ENCODE results near the gene NSMCE1. TPM values are rescaled to one million over a fixed set of nuclear protein-coding genes. Genes with fewer than 3 reads are reported as not detected.
A peak's percentile ranks its signal among the peaks of the same experiment; 100 is the strongest.

Gene NSMCE1
- total and polyA plus RNA-seq, 2 of the 8 experiments (the other 6 are each of a cell fraction or from before 2014, with no cell fraction given), result 8.1 to 16.6 TPM

DNA sequence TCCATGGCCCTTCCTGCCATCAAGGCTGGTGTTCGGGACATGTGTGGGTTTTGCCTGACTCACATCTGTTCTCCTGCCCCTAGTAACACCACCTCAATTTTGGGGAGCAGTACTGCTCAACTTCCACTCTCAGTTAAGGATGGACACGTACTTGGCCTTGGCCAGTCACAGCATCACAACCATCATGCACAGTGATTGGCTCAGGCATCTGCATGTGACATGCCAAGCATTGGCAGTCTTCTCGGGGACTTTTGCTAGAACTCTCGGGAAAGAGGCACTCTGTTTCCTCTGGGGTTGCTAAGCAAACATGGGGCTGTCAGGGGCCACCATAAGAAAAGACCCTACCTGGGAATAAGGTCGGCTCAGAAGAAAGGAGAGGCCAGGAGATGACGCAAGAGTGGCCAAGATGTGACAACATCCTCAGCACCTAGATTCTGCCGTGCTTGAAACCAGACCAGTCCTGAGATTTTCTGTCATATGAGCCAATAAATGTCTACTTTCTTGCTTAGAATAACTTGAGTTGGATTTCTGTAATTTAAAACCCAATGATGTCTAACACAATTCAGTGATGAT is 77.1 kb downstream of the NSMCE1 start:
- FAIRE-seq (no peak), DNase-seq (ENCODE audit: low read depth in 1 of 2, low spot score in 2 of 2) (no peak)
- H3K79me1 ChIP-seq (ENCODE audit: low read depth, low read length), result no peaks in the 10 kb centered on the region
- no peak overlapping the region for H2BK120ac ChIP-seq (replicated peaks; ENCODE audit: low read depth, low read length)
- H3K14ac ChIP-seq (ENCODE audit: insufficient read length), result no peak overlapping the region
- no peak overlapping the region for H3K9ac ChIP-seq (replicated peaks in 1 of 4; ENCODE audit: extremely low read depth in 1 of 4, low read depth in 3 of 4, low read length in 3 of 4)
- H2BK5ac ChIP-seq (ENCODE audit: low read depth, low read length), result no peak overlapping the region
- no peaks in the 10 kb centered on the region for H3K27me3 ChIP-seq (replicated peaks in 1 of 4; ENCODE audit: control insufficient read depth in 3 of 4, extremely low read depth in 1 of 4, insufficient read depth in 3 of 4, low read length in 3 of 4)
- no peak overlapping the region for H3K23ac ChIP-seq (ENCODE audit: insufficient read length)
- peak overlapping the region; percentile 65; the same call in 1 of the 2 replicates for H2AK5ac ChIP-seq (ENCODE audit: low read depth, low read length)
- H3K36me3 ChIP-seq (ENCODE audit: control insufficient read depth in 2 of 4, insufficient read depth in 4 of 4, low read length in 3 of 4), result no peaks in the 10 kb centered on the region
- H3K4me2 ChIP-seq (ENCODE audit: insufficient read depth in 1 of 2, low read depth in 2 of 2, low read length in 2 of 2), result no peak overlapping the region
- no peak overlapping the region for H3K56ac ChIP-seq (replicated peaks; ENCODE audit: insufficient read length, low read depth, low read length)
- no peak overlapping the region for H2BK15ac ChIP-seq (ENCODE audit: low read length)
- peaks cover 0 to 6% (median 1%) of the 10 kb centered on the region in 4 experiments; a peak in 3 of 7 replicates for H3K4me1 ChIP-seq (replicated peaks in 1 of 4; ENCODE audit: control insufficient read depth in 3 of 4, insufficient read depth in 4 of 4, low read length in 3 of 4)
- H3K18ac ChIP-seq (ENCODE audit: extremely low read depth, low read length), result no peak overlapping the region
- ChIA-PET CTCF (ENCODE audit: partially characterized antibody) (interaction anchor here (1.0 to 3.3 kb wide), 5 partner anchors 8 to 176 kb away, joined by 3 to 17 read pairs (median 5); no protein-coding TSS in a partner anchor), POLR2A (ENCODE audit: partially characterized antibody) (interaction anchor here (2.3 kb wide), 1 partner anchor 12 kb away, joined by 10 read pairs; the partner anchor contains the start of gene KDM8)
- H3K79me2 ChIP-seq (ENCODE audit: control insufficient read depth in 1 of 2, insufficient read depth in 2 of 2, low read length in 2 of 2), result no peaks in the 10 kb centered on the region
- no peak overlapping the region for H4K8ac ChIP-seq (ENCODE audit: extremely low read depth, insufficient read depth, low read length)
- no peak overlapping the region for H4K91ac ChIP-seq (replicated peaks; ENCODE audit: insufficient read length, low read length)
- no peaks in the 10 kb centered on the region for H4K20me1 ChIP-seq (replicated peaks in 1 of 2; ENCODE audit: control insufficient read depth in 1 of 2, insufficient read depth in 2 of 2, low read length in 2 of 2)
- no peak overlapping the region for H3K4ac ChIP-seq (replicated peaks; ENCODE audit: insufficient read length, low read depth, low read length)
- H3K23me2 ChIP-seq (ENCODE audit: low read depth, low read length), result no peaks in the 10 kb centered on the region
- no peak overlapping the region for H2AFZ ChIP-seq (ENCODE audit: low read length)
- no peak overlapping the region for H4K5ac ChIP-seq (ENCODE audit: insufficient read length, low read depth, low read length)
- TF ChIP-seq CEBPB (IDR thresholded peaks at IDR 0.05; ENCODE audit: low read depth, low read length) (peak; percentile 60), CREB1 (IDR thresholded peaks at IDR 0.05) (no peak)
- no peak overlapping the region for H2BK20ac ChIP-seq (ENCODE audit: low read length)
- no peak overlapping the region for H3K27ac ChIP-seq (ENCODE audit: low read depth, low read length)
- no peaks in the 10 kb centered on the region for H3K9me3 ChIP-seq (ENCODE audit: insufficient read depth in 2 of 2, low read depth in 1 of 2, low read length in 1 of 2)
- 0 out of 2 replicates have a peak overlapping the region, but pooled peaks have one; percentile 50 for H2BK12ac ChIP-seq (ENCODE audit: low read depth, low read length)
- WGBS, 2 experiments (ENCODE audit: extremely low coverage in 1 of 2, insufficient coverage in 1 of 2, insufficient read length in 1 of 2, insufficient replicate concordance in 2 of 2, low coverage in 1 of 2, low lambda C conversion rate in 2 of 2, missing lambda C conversion rate in 1 of 2), result 84% methylated on average over 5 of the region's 7 CpGs; no CpG with 5 or more reads in 1 of the 2 experiments
- H3K4me3 ChIP-seq (ENCODE audit: extremely low read depth in 1 of 4, insufficient read depth in 2 of 4, low read depth in 3 of 4, low read length in 4 of 4), result no peak overlapping the region

Data from H1 (cell line).